HG03196 (cell line): ENCODE measurements around the gene GRIP2.
A peak's percentile ranks its signal among the peaks of the same experiment; 100 is the strongest.

Source experiments
- ATAC-seq: cut with Tn5 transposase; IDR thresholded peaks from one replicate; pipeline ENCODE4 v1.9.1; 2021; ENCODE audit not compliant: unreplicated experiment

GRIP2 gene

GRCh38 chr3:14471690-14472089 is 68.5 kb downstream of the GRIP2 start:
- ATAC-seq: no peak

GRCh38 chr3:14471016-14471415 is 69.1 kb downstream of the GRIP2 start:
- ATAC-seq: no peak

GRCh38 chr3:14470461-14470860 is 69.7 kb downstream of the GRIP2 start:
- no peak for ATAC-seq

- no peak for ATAC-seq
These were observed 71.5 kb downstream of the GRIP2 start for GRCh38 chr3:14468621-14468981.

GRCh38 chr3:14467814-14468620 is 72.1 kb downstream of the GRIP2 start:
- no peak for ATAC-seq

GRCh38 chr3:14466179-14466903 is 73.8 kb downstream of the GRIP2 start:
- no peak for ATAC-seq

- no peak for ATAC-seq
These were observed 74.7 kb downstream of the GRIP2 start for GRCh38 chr3:14465425-14465824.

GRCh38 chr3:14464521-14464920 is 75.6 kb downstream of the GRIP2 start:
- no peak for ATAC-seq

GRCh38 chr3:14464141-14464465 is 76.0 kb downstream of the GRIP2 start:
- ATAC-seq: no peak

GRCh38 chr3:14463330-14464140 is 76.6 kb downstream of the GRIP2 start:
- ATAC-seq: no peak

GRCh38 chr3:14462738-14463137 is 77.4 kb downstream of the GRIP2 start:
- ATAC-seq: no peak

GRCh38 chr3:14461748-14462324 is 78.3 kb downstream of the GRIP2 start:
- no peak for ATAC-seq

- no peak for ATAC-seq
These were observed 79.0 kb downstream of the GRIP2 start for GRCh38 chr3:14461006-14461747.

GRCh38 chr3:14460342-14461005 is 79.7 kb downstream of the GRIP2 start:
- no peak for ATAC-seq

- ATAC-seq: no peak
These were observed 80.4 kb downstream of the GRIP2 start for GRCh38 chr3:14459787-14460186.

GRCh38 chr3:14459384-14459783 is 80.8 kb downstream of the GRIP2 start:
- ATAC-seq: no peak

GRCh38 chr3:14458434-14459275 is 81.5 kb downstream of the GRIP2 start:
- ATAC-seq: peak; percentile 46

GRCh38 chr3:14457999-14458398 is 82.1 kb downstream of the GRIP2 start:
- no peak for ATAC-seq

GRCh38 chr3:14457481-14457880 is 82.7 kb downstream of the GRIP2 start:
- no peak for ATAC-seq
